ENCODE data around the gene TSG101.

The TSG101 gene

DNA sequence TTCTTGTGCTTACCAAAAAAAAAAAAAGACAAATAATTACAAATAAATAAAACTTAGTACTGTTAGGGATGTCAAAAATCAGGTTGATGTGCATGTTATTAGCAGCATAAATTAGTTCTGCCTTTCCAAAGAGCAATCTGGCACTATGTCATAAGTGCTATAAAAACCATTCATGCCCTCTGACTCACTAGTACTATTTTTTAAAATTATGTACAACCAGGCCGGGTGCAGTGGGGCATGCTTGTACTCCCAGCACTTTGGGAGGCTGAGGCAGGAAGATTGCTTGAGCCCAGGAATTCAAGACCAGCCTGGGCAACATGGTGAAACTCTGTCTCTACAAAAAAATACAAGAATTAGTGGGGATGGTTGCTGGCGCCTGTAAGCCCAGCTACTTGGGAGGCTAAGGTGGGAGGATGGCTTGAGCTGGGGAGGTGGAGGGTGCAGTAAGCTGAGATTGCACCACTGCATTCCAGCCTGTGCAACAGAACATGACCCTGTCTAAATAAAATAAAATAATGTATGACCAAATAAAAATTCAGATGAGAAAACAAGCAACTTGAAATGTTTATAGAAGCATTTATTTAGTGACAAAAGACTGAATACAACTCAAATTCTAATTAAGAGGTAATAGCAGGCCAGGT is 36.5 kb upstream of the TSG101 start:
- Histone ChIP-seq H3K27ac (no peak overlapping the region), H3K27me3 (no peaks in the 10 kb centered on the region), H3K36me3 (peaks cover 75% of the 10 kb centered on the region), H3K4me3 (ENCODE audit: low read depth in 1 of 2, low read length in 1 of 2) (no peak overlapping the region), H3K9me3 (no peaks in the 10 kb centered on the region), H3K4me1 (ENCODE audit: control insufficient read depth in 1 of 2, insufficient read depth in 1 of 2, low read depth in 1 of 2, low read length in 1 of 2) (peaks cover 0 to 7% of the 10 kb centered on the region in 2 experiments)
- TF ChIP-seq, protein P1, sequence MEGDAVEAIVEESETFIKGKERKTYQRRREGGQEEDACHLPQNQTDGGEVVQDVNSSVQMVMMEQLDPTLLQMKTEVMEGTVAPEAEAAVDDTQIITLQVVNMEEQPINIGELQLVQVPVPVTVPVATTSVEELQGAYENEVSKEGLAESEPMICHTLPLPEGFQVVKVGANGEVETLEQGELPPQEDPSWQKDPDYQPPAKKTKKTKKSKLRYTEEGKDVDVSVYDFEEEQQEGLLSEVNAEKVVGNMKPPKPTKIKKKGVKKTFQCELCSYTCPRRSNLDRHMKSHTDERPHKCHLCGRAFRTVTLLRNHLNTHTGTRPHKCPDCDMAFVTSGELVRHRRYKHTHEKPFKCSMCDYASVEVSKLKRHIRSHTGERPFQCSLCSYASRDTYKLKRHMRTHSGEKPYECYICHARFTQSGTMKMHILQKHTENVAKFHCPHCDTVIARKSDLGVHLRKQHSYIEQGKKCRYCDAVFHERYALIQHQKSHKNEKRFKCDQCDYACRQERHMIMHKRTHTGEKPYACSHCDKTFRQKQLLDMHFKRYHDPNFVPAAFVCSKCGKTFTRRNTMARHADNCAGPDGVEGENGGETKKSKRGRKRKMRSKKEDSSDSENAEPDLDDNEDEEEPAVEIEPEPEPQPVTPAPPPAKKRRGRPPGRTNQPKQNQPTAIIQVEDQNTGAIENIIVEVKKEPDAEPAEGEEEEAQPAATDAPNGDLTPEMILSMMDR (IDR thresholded peaks at IDR 0.05): no peak

DNA sequence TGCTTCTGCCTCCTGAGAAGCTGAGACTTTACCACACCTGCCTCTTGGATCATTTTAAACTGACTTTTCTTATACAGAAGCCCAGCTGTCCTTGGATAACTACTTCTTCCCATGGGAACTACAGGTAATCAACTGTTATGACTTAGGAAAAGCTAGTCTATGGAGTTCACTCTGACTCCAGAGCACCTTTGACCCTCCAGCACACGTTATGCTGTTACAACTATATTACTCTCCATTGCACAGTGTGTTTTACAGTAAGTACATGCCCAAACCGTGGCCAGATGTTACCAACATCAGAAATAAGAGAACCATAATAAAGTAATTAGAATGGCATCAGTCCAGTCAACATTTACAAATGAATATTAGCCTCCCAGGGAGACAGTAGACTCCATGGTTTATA is 21.3 kb upstream of the TSG101 start:
- Histone ChIP-seq H3K4me3 (ENCODE audit: low read depth in 1 of 2, low read length in 1 of 2) (no peak overlapping the region), H3K36me3 (peaks cover 87% of the 10 kb centered on the region), H3K27ac (no peak overlapping the region), H3K27me3 (no peaks in the 10 kb centered on the region), H3K9me3 (no peaks in the 10 kb centered on the region), H3K4me1 (ENCODE audit: control insufficient read depth in 1 of 2, insufficient read depth in 1 of 2, low read depth in 1 of 2, low read length in 1 of 2) (no peaks in the 10 kb centered on the region)
- TF ChIP-seq, protein P1 (IDR thresholded peaks at IDR 0.05): no peak

DNA sequence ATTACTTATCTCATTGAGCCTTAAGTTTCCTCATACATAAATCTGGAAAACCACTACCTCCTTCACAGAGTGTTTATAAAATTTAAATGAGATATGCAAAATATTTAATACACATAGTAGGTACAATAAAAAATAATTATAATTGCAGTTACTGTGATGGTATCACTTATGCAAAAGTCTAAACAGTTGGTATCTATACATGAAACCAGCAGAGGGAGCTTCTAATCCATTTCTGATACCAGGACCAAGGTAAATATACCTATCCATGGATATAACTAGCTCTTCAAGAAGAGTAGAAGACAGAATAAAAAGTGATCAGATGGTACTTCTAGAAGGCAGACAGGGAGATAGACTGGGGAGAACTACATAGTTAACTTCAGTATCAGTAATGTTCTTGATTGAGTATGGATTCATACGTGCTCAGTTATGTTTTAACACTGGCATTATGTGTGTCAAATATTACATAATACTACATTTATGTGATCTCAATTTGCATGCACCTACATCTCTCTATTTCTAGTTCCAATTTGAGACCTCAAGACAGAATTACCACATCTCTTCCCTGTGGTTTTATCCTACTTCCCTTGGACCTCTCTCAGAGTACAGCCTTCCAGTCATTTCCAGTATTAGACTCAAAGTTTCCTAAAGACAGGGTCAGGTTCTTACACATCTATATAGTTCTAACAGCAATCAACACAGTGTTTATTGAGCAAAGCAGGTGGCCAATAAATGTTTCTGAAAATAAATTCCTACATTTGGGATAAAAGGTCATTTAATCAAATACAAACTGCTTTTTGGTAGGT is 13.7 kb upstream of the TSG101 start:
- Histone ChIP-seq H3K4me1 (ENCODE audit: control insufficient read depth in 1 of 2, insufficient read depth in 1 of 2, low read depth in 1 of 2, low read length in 1 of 2) (no peaks in the 10 kb centered on the region), H3K36me3 (peaks cover 71% of the 10 kb centered on the region), H3K4me3 (ENCODE audit: low read depth in 1 of 2, low read length in 1 of 2) (no peak overlapping the region), H3K27ac (no peak overlapping the region), H3K9me3 (no peaks in the 10 kb centered on the region), H3K27me3 (no peaks in the 10 kb centered on the region)
- TF ChIP-seq, protein P1 (IDR thresholded peaks at IDR 0.05): no peak

DNA sequence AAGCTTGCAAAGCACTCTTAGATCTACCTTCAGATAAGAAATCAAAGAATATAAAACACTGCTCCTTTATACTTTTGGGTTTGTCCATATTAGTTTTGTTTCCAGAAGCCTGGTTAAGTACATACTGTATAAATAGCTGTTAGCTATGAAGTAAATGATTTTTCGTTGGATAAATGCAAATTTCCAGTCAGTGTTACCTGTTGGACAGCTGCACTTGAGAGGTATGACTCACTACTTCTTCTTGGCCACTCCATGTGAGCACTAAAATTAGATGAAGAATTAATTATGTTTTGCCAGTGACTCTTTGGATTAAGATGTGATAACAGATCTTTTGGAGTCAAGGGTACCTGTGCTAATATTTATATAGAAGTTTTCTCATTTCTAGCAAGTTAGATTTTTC is 9.5 kb upstream of the TSG101 start:
- TF ChIP-seq, protein P1 (IDR thresholded peaks at IDR 0.05): no peak
- no peak overlapping the region for H3K27ac ChIP-seq
- H3K9me3 ChIP-seq: no peaks in the 10 kb centered on the region
- H3K36me3 ChIP-seq: peaks cover 55% of the 10 kb centered on the region
- no peaks in the 10 kb centered on the region for H3K27me3 ChIP-seq
- H3K4me3 ChIP-seq (ENCODE audit: low read depth in 1 of 2, low read length in 1 of 2): no peak overlapping the region
- H3K4me1 ChIP-seq (ENCODE audit: control insufficient read depth in 1 of 2, insufficient read depth in 1 of 2, low read depth in 1 of 2, low read length in 1 of 2): no peaks in the 10 kb centered on the region

DNA sequence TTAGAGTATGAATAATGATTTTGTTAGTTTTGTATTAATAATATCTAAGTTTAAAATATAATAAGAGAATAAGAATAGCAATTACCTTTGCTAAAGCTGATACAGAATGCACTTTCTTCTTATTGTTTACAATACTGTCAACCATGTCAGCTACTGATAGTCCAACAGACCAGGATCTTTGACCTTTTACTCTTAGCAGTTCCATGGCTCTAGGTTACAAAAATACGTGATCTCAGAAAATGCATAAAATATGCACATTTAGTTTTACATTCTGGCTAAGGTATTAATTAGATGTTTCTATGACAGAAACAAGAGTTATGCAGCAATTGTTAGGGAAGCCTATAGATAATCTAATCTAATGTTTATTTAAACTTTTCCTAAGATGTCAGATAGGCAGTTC is 7.5 kb upstream of the TSG101 start:
- Histone ChIP-seq H3K4me3 (ENCODE audit: low read depth in 1 of 2, low read length in 1 of 2) (no peak overlapping the region), H3K4me1 (ENCODE audit: control insufficient read depth in 1 of 2, insufficient read depth in 1 of 2, low read depth in 1 of 2, low read length in 1 of 2) (no peaks in the 10 kb centered on the region), H3K27me3 (no peaks in the 10 kb centered on the region), H3K36me3 (peaks cover 53% of the 10 kb centered on the region), H3K27ac (no peak overlapping the region), H3K9me3 (no peaks in the 10 kb centered on the region)
- TF ChIP-seq, protein P1 (IDR thresholded peaks at IDR 0.05): no peak

Measured in neutrophil (primary cell).